Measurements from ENCODE around the gene ZNF280D.

- TF ChIP-seq CTCF (IDR thresholded peaks at IDR 0.05; ENCODE audit: low read depth, low read length), result no peak
- TF ChIP-seq EZH2phosphoT487 (IDR thresholded peaks at IDR 0.05; ENCODE audit: low read depth), result no peak
Observed at GRCh38 chr15:56640549-56640948, 92.8 kb downstream of the ZNF280D start.

Data from OCI-LY3 (cell line).